GM21360 (cell line): ENCODE measurements around the gene CERS4.
A peak's percentile ranks its signal among the peaks of the same experiment; 100 is the strongest.
"Not testable (repeated sequence)": the region's sequence is repeated elsewhere in the genome, so short reads cannot be mapped to it uniquely, and the experiment has no call there.

Source experiments
- ATAC-seq: cut with Tn5 transposase; IDR thresholded peaks from one replicate; pipeline ENCODE4 v1.9.1; 2021; ENCODE audit warnings: mild to moderate bottlenecking, moderate library complexity; ENCODE audit not compliant: unreplicated experiment

Gene CERS4

DNA sequence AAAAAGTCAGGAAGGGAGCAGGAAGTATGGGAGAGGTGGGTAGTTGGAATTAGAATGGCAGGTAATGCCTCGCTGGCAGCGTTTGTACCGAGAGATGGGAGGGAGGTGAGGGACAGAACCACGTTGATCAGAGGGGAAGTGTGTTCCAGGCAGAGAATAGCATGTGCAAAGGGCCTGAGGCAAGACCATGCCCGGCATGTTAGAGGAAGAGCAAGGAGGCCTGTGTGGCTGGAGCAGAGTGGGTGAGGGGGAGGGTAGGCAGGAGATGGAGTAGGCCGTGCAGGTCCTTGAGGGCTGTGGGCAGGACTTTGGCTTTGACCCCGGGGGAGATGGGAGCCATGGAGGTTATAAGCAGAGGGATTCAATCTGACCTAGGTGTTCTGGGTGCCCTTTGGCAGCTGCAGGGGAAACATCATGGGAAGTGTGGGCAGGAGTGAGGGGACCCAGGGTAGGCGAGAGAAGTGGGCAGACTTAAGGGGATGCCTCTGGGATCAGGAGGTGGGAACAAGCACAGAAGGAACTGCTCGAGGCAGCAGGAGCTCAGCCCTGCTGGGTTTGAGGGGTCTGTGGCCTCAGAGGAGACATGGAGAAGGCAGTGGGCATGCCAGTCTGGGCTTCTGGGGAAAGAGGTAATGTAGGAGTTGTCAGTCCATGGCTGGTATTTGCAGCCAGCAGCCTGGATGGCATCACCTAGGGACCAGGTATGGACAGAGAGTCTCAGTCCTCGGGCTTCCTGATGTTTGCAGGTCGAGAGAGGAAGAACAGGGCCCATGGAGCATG, 50.2 kb downstream of the CERS4 start:
- ATAC-seq, result no peak

GRCh38 chr19:8259922-8260247, 50.7 kb downstream of the CERS4 start:
- no peak for ATAC-seq

DNA sequence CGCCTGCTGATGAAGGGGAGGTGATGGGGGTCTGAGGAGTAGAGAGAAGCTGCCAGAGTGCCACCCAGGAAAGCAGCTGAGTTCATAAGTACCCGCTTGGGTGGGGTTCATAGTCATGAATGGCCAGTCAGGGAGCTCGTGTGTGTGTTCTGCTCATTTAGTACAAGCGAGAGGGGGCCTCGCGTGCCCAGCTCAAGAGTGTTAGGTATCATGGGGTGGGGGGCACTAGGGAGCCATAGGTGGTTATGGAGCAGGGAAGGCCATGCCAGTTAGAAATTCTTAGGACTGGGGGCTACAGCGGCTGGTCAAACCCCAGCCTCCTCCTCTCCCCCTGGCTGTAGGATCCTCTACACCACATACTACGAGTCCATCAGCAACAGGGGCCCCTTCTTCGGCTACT, 52.2 kb downstream of the CERS4 start:
- ATAC-seq, result no peak

GRCh38 chr19:8261881-8262280, 52.7 kb downstream of the CERS4 start:
- ATAC-seq, result no peak

GRCh38 chr19:8262431-8262830, 53.3 kb downstream of the CERS4 start:
- no peak for ATAC-seq

DNA sequence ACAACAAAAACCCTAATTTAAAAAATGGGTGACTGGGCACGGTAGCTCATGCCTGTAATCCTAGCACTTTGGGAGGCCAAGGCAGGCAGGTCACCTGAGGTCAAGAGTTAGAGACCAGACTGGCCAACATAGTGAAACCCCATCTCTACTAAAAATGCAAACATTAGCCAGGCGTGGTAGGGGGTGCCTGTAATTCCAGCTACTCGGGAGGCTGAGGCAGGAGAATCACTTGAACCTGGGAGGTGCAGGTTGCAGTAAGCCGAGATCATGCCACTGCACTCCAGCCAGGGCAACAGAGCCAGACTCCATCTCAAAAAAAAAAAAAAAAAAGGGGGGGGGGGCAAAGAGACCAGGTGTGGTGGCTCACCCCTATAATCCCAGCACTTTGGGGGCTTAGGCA, 55.1 kb downstream of the CERS4 start:
- ATAC-seq, result not testable (repeated sequence)

DNA sequence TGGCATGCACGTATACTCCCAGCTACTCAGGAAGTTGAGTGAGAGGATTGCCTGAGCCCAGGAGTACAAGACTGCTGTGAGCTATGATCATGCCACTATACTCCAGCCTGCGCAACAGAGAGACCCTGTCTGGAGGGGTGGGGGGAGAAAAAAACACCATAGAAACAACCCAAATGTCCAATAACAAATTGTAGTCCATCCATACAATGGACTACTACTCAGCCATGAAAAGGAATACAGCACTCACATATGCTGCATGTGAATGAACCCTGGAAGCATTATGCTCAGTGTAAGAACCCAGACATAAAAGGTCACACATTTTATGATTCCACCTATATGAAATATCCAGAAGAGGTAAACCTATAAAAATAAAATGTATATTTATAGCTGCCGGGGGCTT, 56.7 kb downstream of the CERS4 start:
- ATAC-seq, result no peak

- no peak for ATAC-seq
Observed at GRCh38 chr19:8269724-8270123, 60.6 kb downstream of the CERS4 start.

DNA sequence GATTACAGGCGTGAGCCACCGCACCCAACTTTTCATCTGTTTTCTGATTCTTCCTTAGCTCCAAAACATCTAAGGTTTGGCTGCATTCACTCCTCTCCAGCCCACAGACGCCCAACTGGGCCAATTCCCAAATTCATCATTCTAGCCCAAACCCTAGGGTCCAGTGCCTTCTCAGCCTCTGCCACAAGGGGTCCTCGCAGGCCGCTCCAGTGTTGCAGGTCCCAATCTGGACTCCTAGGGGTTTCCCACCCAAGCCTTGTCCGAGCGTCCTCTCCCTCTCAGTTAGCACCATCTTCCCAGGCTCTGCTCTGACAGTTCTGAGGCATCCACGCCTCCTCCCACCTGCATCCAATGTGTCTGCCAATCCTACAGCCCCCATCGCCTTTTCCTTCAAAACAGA, 67.3 kb downstream of the CERS4 start:
- not testable (repeated sequence) for ATAC-seq

GRCh38 chr19:8291337-8291736, 82.2 kb downstream of the CERS4 start:
- ATAC-seq, result not testable (repeated sequence)

- ATAC-seq, result no peak
Observed at GRCh38 chr19:8302357-8302691, 93.2 kb downstream of the CERS4 start.

- ATAC-seq, result no peak
Observed at GRCh38 chr19:8302734-8303133, 93.6 kb downstream of the CERS4 start.

- no peak for ATAC-seq
Observed at GRCh38 chr19:8304841-8305621, 95.9 kb downstream of the CERS4 start.

DNA sequence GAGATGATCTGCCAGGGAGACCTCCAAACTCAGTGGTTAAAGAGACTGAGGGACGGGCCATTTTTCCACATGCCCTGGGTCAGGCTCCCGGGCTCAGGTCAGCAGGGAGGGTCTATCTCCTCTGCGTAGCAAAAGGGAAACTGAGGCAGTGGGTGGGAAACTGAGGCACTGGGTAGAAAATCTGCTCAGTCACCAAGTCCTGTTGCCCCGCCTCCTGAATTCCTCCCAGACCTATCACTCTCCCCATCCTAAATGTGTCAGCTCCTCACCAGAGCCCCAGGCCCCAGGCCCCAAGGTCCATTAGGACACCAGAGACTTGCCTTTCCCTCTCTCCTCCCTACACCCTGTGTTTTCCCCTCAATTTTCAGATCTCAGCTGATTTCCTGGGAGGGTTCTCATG, 96.6 kb downstream of the CERS4 start:
- ATAC-seq, result no peak

GRCh38 chr19:8306235-8307054, 97.3 kb downstream of the CERS4 start:
- no peak for ATAC-seq

GRCh38 chr19:8307400-8307964, 98.3 kb downstream of the CERS4 start:
- no peak for ATAC-seq

- peak; percentile 66 for ATAC-seq
Observed at GRCh38 chr19:8307965-8308866, 99.0 kb downstream of the CERS4 start, which contains the start of gene CD320. TSS of gene CD320 (minus strand) at chr19:8308358. CDS start at chr19:8308290, 68 bp downstream.

DNA sequence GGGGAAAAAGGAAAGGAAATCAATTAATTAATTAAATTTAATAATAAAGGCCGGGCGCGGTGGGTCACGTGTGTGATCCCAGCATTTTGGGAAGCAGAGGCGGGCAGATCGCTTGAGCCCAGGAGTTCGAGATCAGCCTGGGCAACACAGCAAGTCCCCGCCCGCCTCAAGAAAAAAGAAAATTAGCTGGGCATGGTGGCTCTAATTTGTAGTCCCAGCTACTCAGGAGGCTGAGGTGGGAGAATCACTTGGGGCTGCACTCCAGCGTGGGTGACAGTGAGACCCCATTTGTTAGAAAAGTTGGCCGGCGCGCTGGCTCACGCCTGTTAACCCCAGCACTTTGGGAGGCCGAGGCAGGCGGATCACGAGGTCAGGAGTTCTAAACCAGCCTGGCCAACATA, 99.7 kb downstream of the CERS4 start:
- no peak for ATAC-seq

GRCh38 chr19:8310342-8311055, 101.3 kb downstream of the CERS4 start:
- no peak for ATAC-seq
